SK-N-SH (cell line): ENCODE data around the gene GASK1A.

Source experiments
- CTCF ChIP-seq: fragments of 200-600 bp; sonication (generic); IDR thresholded peaks from 2 replicates; pipeline ENCODE4 v1.6.1; 2017; ENCODE audit warnings: antibody characterized with exemption, mild to moderate bottlenecking, moderate library complexity
- EZH2phosphoT487 ChIP-seq: fragments of 200-600 bp; sonication (generic); IDR thresholded peaks from 2 replicates; pipeline ENCODE4 v1.6.1; 2017; ENCODE audit warnings: low read depth, mixed run types, mild to moderate bottlenecking, antibody characterized with exemption, moderate library complexity, borderline replicate concordance
- GABPA ChIP-seq: IDR thresholded peaks from 2 replicates; pipeline ENCODE4 v1.4.0; 2012; ENCODE audit warnings: low read depth, mild to moderate bottlenecking
- RFX5 ChIP-seq: IDR thresholded peaks from 2 replicates; pipeline ENCODE4 v1.6.1; 2012; ENCODE audit warnings: mild to moderate bottlenecking, improper control_type of control experiment, low read length

- TF ChIP-seq EZH2phosphoT487 (no peak), CTCF (no peak), RFX5 (no peak), GABPA (no peak)
Measured at GRCh38 chr3:43034200-43034599, 55.1 kb downstream of the GASK1A start.
